ENCODE results near the gene CD28. TPM values are rescaled to one million over a fixed set of nuclear protein-coding genes. Genes with fewer than 3 reads are reported as not detected.

CD28 gene
- polyA plus RNA-seq: under 1 TPM; 0.04 to 0.37 (median 0.13) TPM

GRCh38 chr2:203706403-203706802, at the start of gene CD28:
Gene CD28 (plus strand): TSS chr2:203706639. CDS start chr2:203706697, 58 bp downstream.
- Mint-ChIP-seq H3K9me3 (peaks cover 0 to 6% (median 0%) of the 10 kb centered on the region in 6 donors), H3K27ac (peak within 1 kb of the TSS; percentile 81 to 98 (median 92)), H3K27me3 (ENCODE audit: low read depth in 3 of 3) (peaks cover 8 to 19% (median 12%) of the 10 kb centered on the region in 3 donors), H3K4me1 (peaks cover 30 to 32% of the 10 kb centered on the region in 2 donors), H3K4me3 (peak within 1 kb of the TSS; percentile 59 to 87 (median 81)), H3K36me3 (peaks cover 0 to 4% (median 0%) of the 10 kb centered on the region in 3 donors)
- DNase-seq: peak; percentile 89 to 90 (median 90)

GRCh38 chr2:203659331-203660049, 46.9 kb upstream of the CD28 start:
- no peak for DNase-seq
- Mint-ChIP-seq H3K4me3 (no peak overlapping the region), H3K27ac (no peak overlapping the region), H3K9me3 (no peaks in the 10 kb centered on the region), H3K36me3 (no peaks in the 10 kb centered on the region), H3K4me1 (no peaks in the 10 kb centered on the region), H3K27me3 (ENCODE audit: low read depth in 3 of 3) (peaks cover 4 to 8% (median 6%) of the 10 kb centered on the region in 3 donors)

- no peaks in the 10 kb centered on the region for H3K36me3 Mint-ChIP-seq
- peaks cover 4 to 6% (median 5%) of the 10 kb centered on the region in 3 donors for H3K27me3 Mint-ChIP-seq (ENCODE audit: low read depth in 3 of 3)
- H3K4me3 Mint-ChIP-seq: no peak overlapping the region
- DNase-seq: no peak
- no peak overlapping the region for H3K27ac Mint-ChIP-seq
- no peaks in the 10 kb centered on the region for H3K4me1 Mint-ChIP-seq
- H3K9me3 Mint-ChIP-seq: no peaks in the 10 kb centered on the region
Measured at GRCh38 chr2:203660465-203660864, 46.0 kb upstream of the CD28 start.

- Mint-ChIP-seq H3K4me1 (no peaks in the 10 kb centered on the region), H3K4me3 (no peak overlapping the region), H3K27me3 (ENCODE audit: low read depth in 3 of 3) (peaks cover 2 to 5% (median 2%) of the 10 kb centered on the region in 3 donors), H3K9me3 (no peaks in the 10 kb centered on the region), H3K27ac (no peak overlapping the region), H3K36me3 (no peaks in the 10 kb centered on the region)
- no peak for DNase-seq
Measured at GRCh38 chr2:203661279-203661908, 45.0 kb upstream of the CD28 start.

GRCh38 chr2:203662487-203662886, 44.0 kb upstream of the CD28 start:
- H3K9me3 Mint-ChIP-seq: no peaks in the 10 kb centered on the region
- H3K27me3 Mint-ChIP-seq (ENCODE audit: low read depth in 3 of 3): peaks cover 2 to 5% (median 2%) of the 10 kb centered on the region in 3 donors
- DNase-seq: no peak
- H3K36me3 Mint-ChIP-seq: no peaks in the 10 kb centered on the region
- H3K4me3 Mint-ChIP-seq: no peak overlapping the region
- no peaks in the 10 kb centered on the region for H3K4me1 Mint-ChIP-seq
- peak overlapping the region in 1 of 6 donors; percentile 0 for H3K27ac Mint-ChIP-seq

- no peaks in the 10 kb centered on the region for H3K36me3 Mint-ChIP-seq
- no peak for DNase-seq
- no peak overlapping the region for H3K4me3 Mint-ChIP-seq
- peaks cover 2 to 5% (median 2%) of the 10 kb centered on the region in 3 donors for H3K27me3 Mint-ChIP-seq (ENCODE audit: low read depth in 3 of 3)
- H3K27ac Mint-ChIP-seq: peak overlapping the region in 1 of 6 donors; percentile 0
- no peaks in the 10 kb centered on the region for H3K4me1 Mint-ChIP-seq
- no peaks in the 10 kb centered on the region for H3K9me3 Mint-ChIP-seq
Measured at GRCh38 chr2:203662951-203663350, 43.5 kb upstream of the CD28 start.

GRCh38 chr2:203664029-203664755, 42.2 kb upstream of the CD28 start:
- Mint-ChIP-seq H3K36me3 (no peaks in the 10 kb centered on the region), H3K9me3 (no peaks in the 10 kb centered on the region), H3K27ac (no peak overlapping the region), H3K4me3 (no peak overlapping the region), H3K27me3 (ENCODE audit: low read depth in 3 of 3) (peaks cover 2 to 5% (median 2%) of the 10 kb centered on the region in 3 donors), H3K4me1 (no peaks in the 10 kb centered on the region)
- no peak for DNase-seq

- no peak overlapping the region for H3K27ac Mint-ChIP-seq
- H3K4me1 Mint-ChIP-seq: no peaks in the 10 kb centered on the region
- H3K36me3 Mint-ChIP-seq: no peaks in the 10 kb centered on the region
- no peak for DNase-seq
- no peaks in the 10 kb centered on the region for H3K9me3 Mint-ChIP-seq
- no peak overlapping the region for H3K4me3 Mint-ChIP-seq
- peaks cover 0 to 2% (median 0%) of the 10 kb centered on the region in 3 donors for H3K27me3 Mint-ChIP-seq (ENCODE audit: low read depth in 3 of 3)
Measured at GRCh38 chr2:203667838-203668237, 38.6 kb upstream of the CD28 start.

- Mint-ChIP-seq H3K4me3 (no peak overlapping the region), H3K9me3 (peaks cover 0 to 5% (median 0%) of the 10 kb centered on the region in 6 donors), H3K36me3 (no peaks in the 10 kb centered on the region), H3K27ac (no peak overlapping the region), H3K4me1 (peaks cover 8 to 9% of the 10 kb centered on the region in 2 donors), H3K27me3 (ENCODE audit: low read depth in 3 of 3) (peaks cover 0 to 4% (median 3%) of the 10 kb centered on the region in 3 donors)
- DNase-seq: no peak
Measured at GRCh38 chr2:203669820-203670219, 36.6 kb upstream of the CD28 start.

GRCh38 chr2:203670939-203671338, 35.5 kb upstream of the CD28 start:
- Mint-ChIP-seq H3K27ac (no peak overlapping the region), H3K4me1 (peaks cover 8 to 9% of the 10 kb centered on the region in 2 donors), H3K4me3 (no peak overlapping the region), H3K9me3 (peaks cover 0 to 5% (median 0%) of the 10 kb centered on the region in 6 donors), H3K36me3 (peaks cover 0 to 4% (median 0%) of the 10 kb centered on the region in 3 donors), H3K27me3 (ENCODE audit: low read depth in 3 of 3) (peaks cover 0 to 7% (median 3%) of the 10 kb centered on the region in 3 donors)
- DNase-seq: no peak

- no peak for DNase-seq
- Mint-ChIP-seq H3K4me3 (no peak overlapping the region), H3K9me3 (peaks cover 0 to 5% (median 0%) of the 10 kb centered on the region in 6 donors), H3K27me3 (ENCODE audit: low read depth in 3 of 3) (peaks cover 0 to 7% (median 3%) of the 10 kb centered on the region in 3 donors), H3K36me3 (peaks cover 0 to 4% (median 0%) of the 10 kb centered on the region in 3 donors), H3K27ac (no peak overlapping the region), H3K4me1 (peaks cover 8 to 9% of the 10 kb centered on the region in 2 donors)
Measured at GRCh38 chr2:203671876-203672275, 34.6 kb upstream of the CD28 start.

GRCh38 chr2:203672856-203673255, 33.6 kb upstream of the CD28 start:
- Mint-ChIP-seq H3K27me3 (ENCODE audit: low read depth in 3 of 3) (peaks cover 0 to 7% (median 3%) of the 10 kb centered on the region in 3 donors), H3K27ac (no peak overlapping the region), H3K9me3 (peaks cover 0 to 5% (median 0%) of the 10 kb centered on the region in 6 donors), H3K4me3 (no peak overlapping the region), H3K4me1 (peaks cover 8 to 9% of the 10 kb centered on the region in 2 donors), H3K36me3 (peaks cover 0 to 4% (median 0%) of the 10 kb centered on the region in 3 donors)
- DNase-seq: no peak

- Mint-ChIP-seq H3K4me1 (peaks cover 8 to 9% of the 10 kb centered on the region in 2 donors), H3K27ac (no peak overlapping the region), H3K36me3 (peaks cover 0 to 7% (median 4%) of the 10 kb centered on the region in 3 donors), H3K4me3 (no peak overlapping the region), H3K9me3 (peaks cover 0 to 5% (median 0%) of the 10 kb centered on the region in 6 donors), H3K27me3 (ENCODE audit: low read depth in 3 of 3) (peaks cover 0 to 9% (median 6%) of the 10 kb centered on the region in 3 donors)
- DNase-seq: peak; percentile 24 to 44 (median 38)
Measured at GRCh38 chr2:203673933-203674332, 32.5 kb upstream of the CD28 start.

Data from immature natural killer cell (primary cell).